ACC112 (cell line): ENCODE data around the gene STXBP6.

Source experiments
- H2AFZ ChIP-seq: fragments of 200-600 bp; sonication (generic); one replicate; pipeline ENCODE4 v1.6.0; 2017; ENCODE audit warnings: antibody characterized with exemption, low read length; ENCODE audit not compliant: unreplicated experiment
- H3K27ac ChIP-seq: fragments of 200-600 bp; sonication (generic); 2 replicates; pipeline ENCODE4 v1.5.1; 2014; ENCODE audit warnings: low read depth, mild to moderate bottlenecking, antibody characterized with exemption, low read length, moderate library complexity
- H3K27me3 ChIP-seq: fragments of 200-600 bp; sonication (generic); 2 replicates; pipeline ENCODE4 v1.6.1; 2014; ENCODE audit warnings: mild to moderate bottlenecking, antibody characterized with exemption, low read length, moderate library complexity, mixed read lengths; ENCODE audit not compliant: insufficient read depth
- H3K36me3 ChIP-seq: fragments of 200-600 bp; sonication (generic); 2 replicates; pipeline ENCODE4 v1.6.1; 2016; ENCODE audit warnings: mild to moderate bottlenecking, antibody characterized with exemption, low read length, moderate library complexity, mixed read lengths; ENCODE audit not compliant: insufficient read depth
- H3K4me1 ChIP-seq: fragments of 200-600 bp; sonication (generic); one replicate; pipeline ENCODE4 v1.6.1; 2016; ENCODE audit warnings: low read length, mixed read lengths; ENCODE audit not compliant: insufficient read depth, unreplicated experiment, control insufficient read depth
- H3K4me3 ChIP-seq: fragments of 200-600 bp; sonication (generic); 2 replicates; pipeline ENCODE4 v1.5.1; 2014; ENCODE audit warnings: mild to moderate bottlenecking, low read depth, low read length
- H3K79me2 ChIP-seq: fragments of 200-600 bp; sonication (generic); one replicate; pipeline ENCODE4 v1.6.0; 2016; ENCODE audit warnings: low read length; ENCODE audit not compliant: control insufficient read depth, unreplicated experiment, insufficient read depth

Gene STXBP6

GRCh38 chr14:25080682-25081081, 30.7 kb upstream of the STXBP6 start:
- Histone ChIP-seq H2AFZ (no peak overlapping the region), H3K27ac (no peak overlapping the region), H3K4me3 (no peak overlapping the region), H3K4me1 (no peaks in the 10 kb centered on the region), H3K79me2 (no peaks in the 10 kb centered on the region), H3K36me3 (no peaks in the 10 kb centered on the region), H3K27me3 (0 out of 2 replicates have a peak, but pooled peaks cover 8% of the 10 kb centered on the region)

DNA sequence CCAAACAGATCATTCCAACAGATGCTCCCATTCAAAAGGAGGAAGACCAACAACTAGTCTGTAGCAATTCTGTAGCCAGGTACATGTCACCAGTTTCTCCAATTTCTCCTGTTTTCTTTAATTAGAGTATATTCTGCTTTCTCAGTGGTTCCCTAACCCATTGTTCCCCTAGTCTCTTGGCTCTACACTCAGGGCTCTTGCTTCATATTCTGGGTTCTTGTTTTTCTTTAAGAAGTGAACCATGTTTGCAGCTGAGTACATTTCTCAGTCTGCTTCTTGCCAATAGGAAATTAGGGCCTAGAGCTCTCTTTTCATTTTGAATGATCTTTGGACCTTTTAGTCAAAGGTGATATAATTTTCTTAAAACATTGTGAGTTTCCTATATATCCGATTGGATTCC, 29.4 kb upstream of the STXBP6 start:
- Histone ChIP-seq H3K36me3 (no peaks in the 10 kb centered on the region), H3K27me3 (0 out of 2 replicates have a peak, but pooled peaks cover 8% of the 10 kb centered on the region), H3K27ac (no peak overlapping the region), H3K79me2 (no peaks in the 10 kb centered on the region), H2AFZ (no peak overlapping the region), H3K4me1 (no peaks in the 10 kb centered on the region), H3K4me3 (no peak overlapping the region)

DNA sequence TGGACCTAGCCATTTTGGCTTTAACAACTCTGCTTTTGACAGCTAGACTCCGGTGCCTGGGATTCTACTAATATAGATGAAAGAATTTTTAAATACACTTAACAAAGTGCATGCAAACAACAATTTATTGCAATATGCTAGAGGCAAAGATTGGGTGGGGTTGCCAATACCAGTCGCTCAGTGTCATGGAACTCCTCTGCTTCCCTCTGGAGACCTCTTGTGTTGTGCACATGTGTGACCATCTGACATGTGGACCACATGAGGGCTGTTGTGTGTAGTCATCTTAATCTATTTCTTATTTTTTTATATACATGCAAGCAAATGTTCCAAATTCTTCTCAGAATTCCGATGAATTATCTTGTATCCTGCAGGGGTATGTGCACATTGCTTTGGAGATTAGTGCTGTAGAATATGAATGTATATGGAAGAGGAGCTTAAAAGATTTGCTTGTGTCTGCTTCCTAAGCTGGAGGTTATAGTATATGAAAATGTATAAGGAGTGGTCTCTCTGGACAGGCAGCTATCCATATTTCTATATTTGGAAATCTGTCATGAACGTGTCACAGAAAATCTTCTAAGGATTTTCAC, 24.2 kb upstream of the STXBP6 start:
- Histone ChIP-seq H3K4me1 (no peaks in the 10 kb centered on the region), H3K79me2 (no peaks in the 10 kb centered on the region), H3K27ac (no peak overlapping the region), H2AFZ (no peak overlapping the region), H3K27me3 (0 out of 2 replicates have a peak, but pooled peaks cover 8% of the 10 kb centered on the region), H3K36me3 (no peaks in the 10 kb centered on the region), H3K4me3 (no peak overlapping the region)

DNA sequence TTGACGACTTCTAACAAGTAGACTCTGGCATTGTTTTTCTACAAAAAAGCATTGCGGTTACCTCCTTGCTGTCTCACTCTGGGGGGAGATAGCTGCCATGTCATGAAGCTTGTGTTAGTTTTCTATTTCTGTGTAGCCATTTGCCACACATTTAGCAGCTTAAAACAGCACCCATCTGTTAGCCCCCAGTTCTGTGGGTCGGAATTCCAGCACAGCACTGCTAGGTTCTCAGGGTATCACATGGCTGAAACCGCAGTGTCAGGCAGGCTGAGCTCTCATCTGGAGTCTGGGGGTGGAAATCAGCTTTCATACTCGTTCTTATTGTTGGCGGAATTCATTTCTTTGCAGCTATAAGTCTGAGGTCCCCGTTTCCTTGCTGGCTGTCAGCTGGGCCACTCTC, 19.9 kb upstream of the STXBP6 start:
- no peaks in the 10 kb centered on the region for H3K36me3 ChIP-seq
- H3K4me1 ChIP-seq: no peaks in the 10 kb centered on the region
- H3K27me3 ChIP-seq: no peaks in the 10 kb centered on the region
- no peaks in the 10 kb centered on the region for H3K79me2 ChIP-seq
- no peak overlapping the region for H2AFZ ChIP-seq
- no peak overlapping the region for H3K27ac ChIP-seq
- H3K4me3 ChIP-seq: no peak overlapping the region

DNA sequence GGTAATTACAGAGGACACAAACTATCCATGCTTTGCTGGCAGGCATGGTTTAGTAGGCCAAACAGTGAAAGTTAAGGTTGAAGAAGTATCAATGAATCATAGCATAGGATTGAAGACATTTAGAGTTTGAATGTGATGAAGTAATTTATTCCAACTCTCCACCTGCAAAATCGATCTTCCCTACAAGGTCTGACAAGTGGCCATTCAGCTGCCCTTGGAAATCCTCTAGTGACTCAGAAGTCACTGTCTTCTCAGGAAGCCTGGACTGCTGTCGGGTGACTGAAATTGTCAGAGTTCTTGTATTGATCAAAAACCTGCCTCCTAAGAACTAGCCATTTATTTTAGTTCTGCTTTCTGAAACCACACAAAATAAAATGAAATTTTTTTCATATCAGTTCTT, 17.7 kb upstream of the STXBP6 start:
- no peaks in the 10 kb centered on the region for H3K27me3 ChIP-seq
- H3K4me1 ChIP-seq: no peaks in the 10 kb centered on the region
- H3K27ac ChIP-seq: no peak overlapping the region
- H3K4me3 ChIP-seq: no peak overlapping the region
- H3K79me2 ChIP-seq: no peaks in the 10 kb centered on the region
- H2AFZ ChIP-seq: no peak overlapping the region
- no peaks in the 10 kb centered on the region for H3K36me3 ChIP-seq

- Histone ChIP-seq H3K27ac (no peak overlapping the region), H3K4me3 (no peak overlapping the region), H3K79me2 (no peaks in the 10 kb centered on the region), H3K27me3 (no peaks in the 10 kb centered on the region), H3K36me3 (no peaks in the 10 kb centered on the region), H3K4me1 (no peaks in the 10 kb centered on the region), H2AFZ (no peak overlapping the region)
Observed at GRCh38 chr14:25062022-25062321, 12.0 kb upstream of the STXBP6 start.

DNA sequence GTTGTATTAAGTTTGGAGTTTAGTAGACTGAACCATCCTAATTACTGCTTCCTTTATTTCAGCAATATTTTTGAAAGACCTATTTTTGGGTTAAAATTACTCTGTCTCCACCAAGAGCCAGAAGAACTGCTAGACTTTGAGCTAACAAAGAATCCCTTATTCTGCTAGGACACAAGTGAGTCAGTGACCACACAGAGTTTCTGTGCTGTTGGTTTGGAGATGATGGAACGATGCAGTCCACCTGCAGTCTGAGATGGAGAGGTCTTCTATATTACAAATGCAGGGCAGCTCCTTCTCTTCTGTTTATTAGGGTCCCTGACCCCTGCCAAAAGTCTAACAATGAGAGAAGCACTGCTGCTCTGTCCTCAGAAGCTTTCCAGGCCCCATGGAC, 6.7 kb upstream of the STXBP6 start:
- Histone ChIP-seq H3K36me3 (no peaks in the 10 kb centered on the region), H3K79me2 (no peaks in the 10 kb centered on the region), H3K4me3 (no peak overlapping the region), H3K4me1 (no peaks in the 10 kb centered on the region), H3K27me3 (peaks cover 25% of the 10 kb centered on the region), H2AFZ (no peak overlapping the region), H3K27ac (no peak overlapping the region)

GRCh38 chr14:25055992-25056687, 6.2 kb upstream of the STXBP6 start:
- Histone ChIP-seq H2AFZ (no peak overlapping the region), H3K36me3 (no peaks in the 10 kb centered on the region), H3K4me1 (no peaks in the 10 kb centered on the region)

DNA sequence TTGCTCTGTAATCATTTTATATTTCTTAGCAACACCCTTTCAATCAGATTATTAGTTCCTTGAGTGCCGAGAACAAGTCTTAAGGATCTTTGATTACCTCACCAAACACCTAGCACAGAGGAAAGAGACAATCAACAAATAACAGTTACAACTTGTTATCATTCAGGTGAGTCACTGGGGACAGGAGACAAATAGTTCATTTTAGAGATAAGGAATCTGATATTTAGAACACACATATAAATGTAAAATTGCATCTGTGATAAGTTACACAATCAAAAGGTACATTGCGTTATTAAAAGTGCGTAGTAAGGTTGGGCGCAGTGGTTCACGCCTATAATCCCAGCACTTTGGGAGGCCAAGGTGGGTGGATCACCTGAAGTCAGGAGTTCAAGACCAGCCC, 5.1 kb upstream of the STXBP6 start:
- Histone ChIP-seq H3K79me2 (no peaks in the 10 kb centered on the region), H3K27ac (no peak overlapping the region), H3K4me3 (no peak overlapping the region), H3K4me1 (no peaks in the 10 kb centered on the region), H3K36me3 (no peaks in the 10 kb centered on the region), H2AFZ (no peak overlapping the region), H3K27me3 (peaks cover 33% of the 10 kb centered on the region)

More at GRCh38 chr14:25055992-25056687, 6.2 kb upstream of the STXBP6 start:
- Histone ChIP-seq H3K4me3 (no peak overlapping the region), H3K79me2 (no peaks in the 10 kb centered on the region), H3K27ac (no peak overlapping the region), H3K27me3 (peaks cover 31% of the 10 kb centered on the region)

DNA sequence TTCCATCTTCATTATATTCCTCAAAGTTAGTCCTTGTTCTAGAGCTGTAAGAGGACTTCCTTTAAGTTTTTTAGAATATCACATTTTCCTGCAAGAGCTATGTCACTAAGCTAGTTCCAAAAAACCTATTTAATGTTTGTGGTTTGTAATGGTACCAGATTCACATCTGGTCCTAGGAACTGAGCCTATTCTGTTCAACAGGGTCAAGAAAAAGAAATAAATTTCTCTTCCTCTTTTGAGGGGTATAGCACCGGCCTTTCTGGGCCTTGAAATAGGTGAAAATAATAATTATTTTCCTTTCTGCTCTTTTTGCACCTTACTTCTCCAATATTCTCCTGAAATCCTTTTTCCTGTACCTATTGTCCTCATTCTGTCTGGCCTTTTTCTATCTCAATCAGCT, 3.6 kb upstream of the STXBP6 start:
- no peaks in the 10 kb centered on the region for H3K79me2 ChIP-seq
- H3K27me3 ChIP-seq: peaks cover 46% of the 10 kb centered on the region
- H3K27ac ChIP-seq: no peak overlapping the region
- H3K4me1 ChIP-seq: no peaks in the 10 kb centered on the region
- H3K36me3 ChIP-seq: no peaks in the 10 kb centered on the region
- no peak overlapping the region for H3K4me3 ChIP-seq
- H2AFZ ChIP-seq: no peak overlapping the region

DNA sequence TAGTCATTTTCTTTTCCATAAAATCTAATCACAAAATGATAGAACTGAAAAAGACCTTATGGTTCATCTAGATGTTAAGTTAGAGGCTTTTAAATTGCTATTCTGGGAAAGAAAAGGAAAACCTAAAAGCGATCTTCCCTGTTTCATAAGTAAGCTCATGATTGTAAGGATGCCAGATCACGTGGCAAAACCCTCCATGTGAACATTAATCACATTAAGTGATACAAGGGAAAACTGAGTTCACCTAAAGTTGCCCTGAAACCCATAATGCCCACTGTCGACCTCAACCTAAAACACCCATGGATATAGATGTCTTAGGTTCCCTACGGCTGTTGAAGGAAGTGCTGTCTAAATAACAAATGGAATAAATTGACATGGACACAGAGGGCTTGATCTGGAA, 3.0 kb upstream of the STXBP6 start:
- Histone ChIP-seq H3K4me1 (peaks cover 4% of the 10 kb centered on the region), H3K27me3 (peaks cover 48% of the 10 kb centered on the region), H3K27ac (no peak overlapping the region), H3K79me2 (no peaks in the 10 kb centered on the region), H3K36me3 (no peaks in the 10 kb centered on the region), H2AFZ (no peak overlapping the region), H3K4me3 (no peak overlapping the region)
